Activated CD4-positive, CD25-positive, alpha-beta regulatory T cell treated with anti-CD3 and anti-CD28 coated beads, Interleukin-2, amount 50 U/mL, for 24 hours (primary cell): ENCODE measurements around the gene VASP.

Source experiments
- ATAC-seq, 2 donors: fragments of 150-1000 bp; cut with Tn5 transposase; one replicate each; pipeline ENCODE4 v1.10.0; 2021; ENCODE audit warnings: mild to moderate bottlenecking in 1 of 2, moderate library complexity in 1 of 2

VASP gene

GRCh38 chr19:45515807-45516401 lies 8.6 kb downstream of the VASP start:
- ATAC-seq, result peak in 1 of 2 donors; percentile 21

- ATAC-seq, result no peak
Measured at GRCh38 chr19:45517238-45517637, 10.0 kb downstream of the VASP start.

- no peak for ATAC-seq
Measured at GRCh38 chr19:45517641-45518468, 10.6 kb downstream of the VASP start.

GRCh38 chr19:45518469-45518826 lies 11.2 kb downstream of the VASP start:
- ATAC-seq, result no peak

- no peak for ATAC-seq
Measured at GRCh38 chr19:45522010-45522941, 15.0 kb downstream of the VASP start.

GRCh38 chr19:45523642-45524256 lies 16.5 kb downstream of the VASP start:
- ATAC-seq, result peak; percentile 100

- ATAC-seq, result no peak
Measured at GRCh38 chr19:45524575-45525129, 17.4 kb downstream of the VASP start.

- no peak for ATAC-seq
Measured at GRCh38 chr19:45526143-45526542, 18.9 kb downstream of the VASP start.

- no peak for ATAC-seq
Measured at GRCh38 chr19:45526971-45527370, 19.7 kb downstream of the VASP start.

GRCh38 chr19:45527731-45528130 lies 20.5 kb downstream of the VASP start:
- no peak for ATAC-seq

- no peak for ATAC-seq
Measured at GRCh38 chr19:45528149-45528743, 21.0 kb downstream of the VASP start.

- ATAC-seq, result no peak
Measured at GRCh38 chr19:45528744-45529419, 21.6 kb downstream of the VASP start.

- ATAC-seq, result no peak
Measured at GRCh38 chr19:45529420-45529785, 22.1 kb downstream of the VASP start.

GRCh38 chr19:45531349-45531748 lies 24.1 kb downstream of the VASP start:
- no peak for ATAC-seq

- ATAC-seq, result no peak
Measured at GRCh38 chr19:45539459-45539858, 32.2 kb downstream of the VASP start.

GRCh38 chr19:45542234-45542668 lies 35.0 kb downstream of the VASP start:
- no peak for ATAC-seq

GRCh38 chr19:45547211-45547770 lies 40.0 kb downstream of the VASP start:
- ATAC-seq, result no peak

- ATAC-seq, result no peak
Measured at GRCh38 chr19:45547965-45548609, 40.8 kb downstream of the VASP start.

GRCh38 chr19:45553464-45553863 lies 46.2 kb downstream of the VASP start:
- no peak for ATAC-seq

- no peak for ATAC-seq
Measured at GRCh38 chr19:45554481-45554880, 47.2 kb downstream of the VASP start.

GRCh38 chr19:45556835-45557234 lies 49.6 kb downstream of the VASP start:
- ATAC-seq, result no peak
